ENCODE results near the gene C4BPB.
"Not testable (repeated sequence)": the region's sequence is repeated elsewhere in the genome, so short reads cannot be mapped to it uniquely, and the experiment has no call there.

C4BPB gene, protein sequence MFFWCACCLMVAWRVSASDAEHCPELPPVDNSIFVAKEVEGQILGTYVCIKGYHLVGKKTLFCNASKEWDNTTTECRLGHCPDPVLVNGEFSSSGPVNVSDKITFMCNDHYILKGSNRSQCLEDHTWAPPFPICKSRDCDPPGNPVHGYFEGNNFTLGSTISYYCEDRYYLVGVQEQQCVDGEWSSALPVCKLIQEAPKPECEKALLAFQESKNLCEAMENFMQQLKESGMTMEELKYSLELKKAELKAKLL

DNA sequence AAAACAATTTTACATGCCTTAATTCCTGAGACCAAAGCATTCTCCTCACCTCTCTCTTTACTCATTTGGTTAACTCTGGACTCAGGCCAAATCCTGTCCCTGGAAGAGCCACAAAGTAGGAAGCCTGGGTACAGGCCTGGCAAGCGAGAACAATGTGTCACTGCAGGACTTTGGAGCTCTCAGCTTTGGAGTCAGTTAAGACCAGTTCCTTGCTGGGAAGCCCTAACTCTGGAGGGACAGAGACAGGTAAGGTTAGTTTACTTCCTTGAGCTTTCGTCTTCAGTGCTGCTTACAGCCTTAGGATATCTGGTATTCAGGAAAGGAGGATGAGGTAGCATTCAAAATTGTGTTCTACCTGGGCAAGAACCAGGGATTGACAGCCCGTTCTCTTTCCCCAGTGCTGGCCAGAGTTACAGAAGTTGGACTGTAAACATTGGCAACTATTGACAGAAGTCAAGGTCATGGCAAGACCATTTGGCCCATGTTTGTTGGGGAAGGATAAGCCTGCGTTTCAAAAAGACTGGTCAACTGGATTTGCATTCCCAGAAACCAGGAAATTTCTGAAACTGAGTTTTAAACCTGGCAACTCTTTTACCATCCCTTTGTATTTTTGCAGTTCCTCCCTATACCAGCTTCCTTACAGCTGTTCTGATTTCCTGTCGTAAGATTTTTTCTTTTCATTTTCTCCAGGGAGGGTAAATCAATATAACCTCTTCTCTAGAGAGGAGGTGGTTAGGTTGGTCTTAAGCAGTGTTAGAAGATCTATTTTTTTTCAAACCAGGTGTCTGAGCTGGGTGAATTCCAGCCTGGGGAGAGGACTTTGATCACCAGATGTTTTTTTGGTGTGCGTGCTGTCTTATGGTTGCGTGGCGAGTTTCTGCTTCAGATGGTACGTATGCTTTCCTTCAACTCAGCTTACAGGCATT lies at the start of gene C4BPB:
TSS of gene C4BPB (plus strand) at position 160 of the 926 bp plus-strand sequence. CDS start at position 832, 672 bp downstream.
- H3K4me3 Mint-ChIP-seq, result peak within 1 kb of the TSS; percentile 76
- H3K27ac Mint-ChIP-seq, result peak within 1 kb of the TSS; percentile 74
- H3K36me3 Mint-ChIP-seq (ENCODE audit: low read depth), result no peaks in the 10 kb centered on the region
- H3K4me1 Mint-ChIP-seq, result peaks cover 29% of the 10 kb centered on the region
- H3K9me3 Mint-ChIP-seq, result no peaks in the 10 kb centered on the region
- peaks cover 2% of the 10 kb centered on the region for H3K27me3 Mint-ChIP-seq
- ATAC-seq (peak; percentile 33), DNase-seq (no peak)

DNA sequence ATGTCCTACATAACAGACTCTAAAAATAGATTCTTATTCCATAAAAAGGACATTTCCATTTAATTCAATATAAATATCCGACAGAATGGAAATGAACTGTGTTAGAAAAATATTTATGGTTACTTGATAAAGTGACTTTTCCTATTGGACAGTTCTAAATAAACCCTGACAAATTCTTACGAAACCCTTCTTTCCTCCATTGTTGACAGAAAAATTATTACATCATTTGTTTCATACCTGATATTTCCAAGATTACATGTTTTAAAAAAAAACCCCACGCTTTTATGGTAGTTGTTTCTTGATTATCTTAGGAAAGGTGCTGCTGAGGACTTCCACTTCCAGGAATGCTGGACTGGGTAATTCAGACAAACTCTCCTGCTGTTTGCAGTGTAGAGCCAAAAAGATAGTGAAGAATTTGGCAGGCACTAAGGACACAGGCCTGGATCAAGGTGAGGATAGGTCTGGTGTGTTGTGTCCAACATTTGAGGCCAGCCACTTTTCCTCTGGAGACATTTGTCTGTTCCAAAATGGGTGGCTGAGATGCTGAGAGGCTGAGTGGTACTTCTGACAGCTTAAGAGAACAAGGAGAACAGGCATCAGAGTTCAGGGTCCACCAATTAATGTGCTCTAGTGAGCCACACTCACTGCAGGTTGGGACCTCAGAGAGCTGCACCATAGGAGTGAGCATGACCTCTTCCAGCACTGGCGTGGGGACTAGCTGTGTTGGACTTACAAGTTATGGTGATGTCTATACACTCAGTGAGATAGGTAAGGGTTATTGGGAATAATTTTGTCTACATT lies 49.1 kb upstream of the C4BPB start:
- no peak overlapping the region for H3K4me3 Mint-ChIP-seq
- no peaks in the 10 kb centered on the region for H3K9me3 Mint-ChIP-seq
- H3K27me3 Mint-ChIP-seq, result peaks cover 9% of the 10 kb centered on the region
- ATAC-seq (no peak), DNase-seq (no peak)
- no peak overlapping the region for H3K27ac Mint-ChIP-seq
- peaks cover 19% of the 10 kb centered on the region for H3K4me1 Mint-ChIP-seq
- H3K36me3 Mint-ChIP-seq (ENCODE audit: low read depth), result peaks cover 5% of the 10 kb centered on the region

DNA sequence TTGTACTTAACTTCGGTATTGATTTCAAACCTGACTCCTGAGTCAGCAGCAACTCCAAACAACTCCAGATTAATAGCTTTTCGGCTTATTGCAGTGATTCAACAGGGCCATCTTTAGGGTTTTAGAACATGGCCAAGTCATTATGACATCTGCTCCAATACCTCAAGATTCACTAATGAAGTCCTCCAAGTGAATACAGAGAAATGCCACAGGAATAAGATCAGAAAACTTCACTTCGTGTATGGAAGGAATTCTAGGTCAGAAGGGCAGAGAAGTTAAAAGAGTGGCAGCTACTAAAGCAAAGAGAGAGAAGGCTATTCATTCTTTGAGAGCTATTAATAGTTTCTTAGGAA lies 48.5 kb upstream of the C4BPB start:
- no peaks in the 10 kb centered on the region for H3K9me3 Mint-ChIP-seq

DNA sequence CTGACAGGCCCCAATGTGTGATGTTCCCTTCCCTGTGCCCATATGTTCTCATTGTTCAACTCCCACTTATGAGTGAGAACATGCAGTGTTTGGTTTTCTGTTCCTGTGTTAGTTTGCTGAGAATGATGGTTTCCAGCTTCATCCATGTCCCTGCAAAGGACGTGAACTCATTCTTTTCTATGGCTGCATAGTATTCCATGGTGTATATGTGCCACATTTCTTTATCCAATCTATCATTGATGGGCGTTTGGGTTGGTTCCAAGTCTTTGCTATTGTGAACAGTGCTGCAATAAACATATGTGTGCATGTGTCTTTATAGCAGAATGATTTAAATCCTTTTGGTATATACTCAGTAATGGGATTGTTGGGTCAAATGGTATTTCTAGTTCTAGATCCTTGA lies 47.3 kb upstream of the C4BPB start:
- H3K4me3 Mint-ChIP-seq, H3K27me3 Mint-ChIP-seq, ATAC-seq, DNase-seq, H3K9me3 Mint-ChIP-seq, H3K27ac Mint-ChIP-seq: not testable (repeated sequence)
- Mint-ChIP-seq H3K4me1 (peaks cover 36% of the 10 kb centered on the region), H3K36me3 (ENCODE audit: low read depth) (peaks cover 20% of the 10 kb centered on the region)

More for the DNA sequence above, 48.5 kb upstream of the C4BPB start:
- H3K4me1 Mint-ChIP-seq, result peaks cover 25% of the 10 kb centered on the region
- H3K27ac Mint-ChIP-seq, result no peak overlapping the region
- DNase-seq (no peak), ATAC-seq (no peak)
- peaks cover 3% of the 10 kb centered on the region for H3K27me3 Mint-ChIP-seq
- H3K4me3 Mint-ChIP-seq, result no peak overlapping the region
- H3K36me3 Mint-ChIP-seq (ENCODE audit: low read depth), result peaks cover 11% of the 10 kb centered on the region

DNA sequence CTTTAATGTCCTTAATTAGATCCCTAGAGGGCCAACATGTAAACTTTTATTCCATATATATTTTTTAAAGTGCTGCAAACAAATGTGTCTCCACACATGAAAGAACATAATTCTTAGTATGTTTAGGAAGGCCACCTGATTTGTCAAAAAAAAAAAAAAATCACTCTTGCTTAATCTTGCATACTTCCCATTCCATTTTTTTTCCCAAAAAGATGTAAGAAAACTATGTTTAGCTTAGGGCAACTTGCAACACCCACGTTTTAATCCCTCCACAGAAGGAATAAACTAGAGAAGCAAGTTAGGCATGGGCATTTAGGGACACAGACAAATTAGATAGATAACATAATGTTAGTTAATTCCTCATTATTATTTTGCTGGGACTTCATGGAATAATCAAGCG lies 43.2 kb upstream of the C4BPB start:
- Mint-ChIP-seq H3K36me3 (ENCODE audit: low read depth) (peaks cover 45% of the 10 kb centered on the region), H3K4me1 (peaks cover 72% of the 10 kb centered on the region), H3K9me3 (no peaks in the 10 kb centered on the region), H3K27ac (no peak overlapping the region), H3K4me3 (no peak overlapping the region), H3K27me3 (no peaks in the 10 kb centered on the region)
- no peak for ATAC-seq
- no peak for DNase-seq

DNA sequence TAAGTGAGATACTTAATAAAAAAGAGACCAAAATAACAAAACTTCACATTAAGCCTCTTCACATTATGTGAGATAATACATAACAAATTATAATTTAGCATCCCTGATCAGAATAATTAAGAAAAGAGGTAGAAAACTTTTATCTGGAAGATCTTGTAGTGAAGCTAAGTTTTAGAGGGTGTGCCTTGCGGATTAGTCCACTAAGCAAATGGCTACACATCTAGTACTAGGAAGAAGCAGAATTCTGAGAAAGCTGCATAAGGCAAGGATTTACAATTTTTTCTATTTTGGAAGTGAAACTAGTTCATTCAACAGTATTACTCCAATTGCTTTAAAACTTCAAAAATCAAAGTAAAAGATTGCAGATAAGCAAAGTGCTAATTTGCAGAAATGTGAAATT lies 41.2 kb upstream of the C4BPB start:
- no peaks in the 10 kb centered on the region for H3K9me3 Mint-ChIP-seq
- H3K27ac Mint-ChIP-seq, result no peak overlapping the region
- DNase-seq (no peak), ATAC-seq (no peak)
- H3K4me3 Mint-ChIP-seq, result no peak overlapping the region
- no peaks in the 10 kb centered on the region for H3K27me3 Mint-ChIP-seq
- H3K36me3 Mint-ChIP-seq (ENCODE audit: low read depth), result peaks cover 44% of the 10 kb centered on the region
- H3K4me1 Mint-ChIP-seq, result peaks cover 87% of the 10 kb centered on the region

DNA sequence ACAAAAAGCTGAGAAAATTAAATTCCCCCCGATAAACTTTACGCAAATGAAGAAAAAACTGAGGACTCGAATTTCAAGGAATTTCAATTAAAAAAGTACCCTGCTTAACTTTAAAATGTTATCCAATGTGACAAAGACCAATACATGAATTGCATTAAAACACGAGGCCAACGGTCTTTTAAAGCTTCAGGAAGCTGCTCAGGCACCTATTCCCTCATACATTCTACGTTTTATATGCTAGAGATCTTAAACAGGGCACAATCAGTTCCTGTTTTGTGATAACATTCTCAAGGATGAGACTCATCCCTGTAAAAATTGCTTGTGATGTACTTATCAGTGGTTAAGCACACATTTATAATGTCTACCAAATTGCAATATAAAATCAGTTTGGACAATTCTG lies 40.6 kb upstream of the C4BPB start:
- ATAC-seq, result no peak
- Mint-ChIP-seq H3K27ac (no peak overlapping the region), H3K4me1 (peaks cover 87% of the 10 kb centered on the region), H3K27me3 (no peaks in the 10 kb centered on the region), H3K36me3 (ENCODE audit: low read depth) (peaks cover 44% of the 10 kb centered on the region), H3K4me3 (no peak overlapping the region), H3K9me3 (no peaks in the 10 kb centered on the region)
- no peak for DNase-seq

DNA sequence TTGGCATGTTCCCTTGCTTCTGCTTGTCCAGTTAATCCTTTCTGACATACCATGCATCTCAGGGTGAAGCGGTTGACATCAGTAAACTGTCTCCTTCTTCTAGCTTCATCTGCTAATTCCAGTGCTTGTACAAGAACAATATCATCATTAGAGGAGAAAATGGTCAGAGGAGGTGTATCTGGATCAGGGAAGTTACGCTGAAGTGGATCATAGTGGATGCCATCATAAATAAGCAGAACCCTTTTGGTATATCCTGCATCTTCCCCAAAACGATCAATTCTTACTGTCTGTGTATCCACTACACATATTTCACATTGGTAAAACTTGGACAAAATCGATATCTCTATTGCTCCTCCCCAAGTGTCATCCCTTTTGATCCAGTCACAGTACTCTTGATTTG lies 39.6 kb upstream of the C4BPB start:
- Mint-ChIP-seq H3K4me1 (peaks cover 85% of the 10 kb centered on the region), H3K27me3 (peaks cover 2% of the 10 kb centered on the region), H3K36me3 (ENCODE audit: low read depth) (peaks cover 40% of the 10 kb centered on the region), H3K27ac (no peak overlapping the region), H3K4me3 (no peak overlapping the region), H3K9me3 (no peaks in the 10 kb centered on the region)
- no peak for DNase-seq
- no peak for ATAC-seq

DNA sequence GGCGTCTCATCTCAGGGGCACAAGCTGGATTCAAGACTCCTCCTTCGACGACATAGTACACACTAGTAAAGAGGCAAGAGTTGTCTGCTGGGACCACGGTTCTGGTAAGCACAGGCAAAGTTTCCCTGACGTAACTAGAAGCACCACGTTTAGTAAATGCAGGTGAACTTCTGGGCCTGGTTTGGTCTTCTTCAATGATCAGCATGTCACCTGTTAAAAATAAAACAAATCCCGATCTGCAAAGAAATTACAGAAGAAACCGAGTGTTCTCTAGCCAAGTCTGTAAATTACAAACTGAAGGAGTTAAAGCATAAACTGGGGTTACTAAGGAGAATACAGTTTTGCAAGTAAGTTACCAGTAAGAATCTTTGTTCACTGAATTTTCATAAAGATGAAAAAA lies 39.1 kb upstream of the C4BPB start:
- peaks cover 40% of the 10 kb centered on the region for H3K36me3 Mint-ChIP-seq (ENCODE audit: low read depth)
- H3K4me1 Mint-ChIP-seq, result peaks cover 83% of the 10 kb centered on the region
- no peak overlapping the region for H3K27ac Mint-ChIP-seq
- DNase-seq (no peak), ATAC-seq (no peak)
- no peaks in the 10 kb centered on the region for H3K9me3 Mint-ChIP-seq
- peaks cover 2% of the 10 kb centered on the region for H3K27me3 Mint-ChIP-seq
- peak overlapping the region; percentile 100 for H3K4me3 Mint-ChIP-seq

DNA sequence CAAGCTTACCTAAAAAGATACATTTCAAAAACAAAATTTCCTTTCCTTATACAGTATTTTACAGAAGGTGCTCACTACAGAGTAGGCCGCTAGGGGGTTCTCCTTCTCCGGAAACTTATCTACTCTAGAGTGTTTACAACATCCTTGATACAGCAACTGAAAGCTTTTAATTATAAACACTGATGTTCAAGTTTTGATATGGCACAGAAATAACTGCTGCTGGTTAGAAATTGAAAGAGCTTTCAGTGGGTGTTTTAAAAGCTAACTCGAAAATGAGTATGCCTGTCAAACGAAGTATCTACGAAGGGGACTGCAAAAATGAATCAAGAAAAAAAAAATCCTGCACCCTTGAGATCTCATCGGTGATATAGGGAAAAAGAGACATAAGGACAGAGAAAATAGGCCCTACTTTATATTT lies 38.7 kb upstream of the C4BPB start:
- ATAC-seq (peak; percentile 29), DNase-seq (peak; percentile 46)
- Mint-ChIP-seq H3K27me3 (peaks cover 2% of the 10 kb centered on the region), H3K27ac (peak overlapping the region; percentile 96), H3K4me3 (peak overlapping the region; percentile 100), H3K9me3 (no peaks in the 10 kb centered on the region), H3K36me3 (ENCODE audit: low read depth) (peaks cover 36% of the 10 kb centered on the region), H3K4me1 (peaks cover 79% of the 10 kb centered on the region)

DNA sequence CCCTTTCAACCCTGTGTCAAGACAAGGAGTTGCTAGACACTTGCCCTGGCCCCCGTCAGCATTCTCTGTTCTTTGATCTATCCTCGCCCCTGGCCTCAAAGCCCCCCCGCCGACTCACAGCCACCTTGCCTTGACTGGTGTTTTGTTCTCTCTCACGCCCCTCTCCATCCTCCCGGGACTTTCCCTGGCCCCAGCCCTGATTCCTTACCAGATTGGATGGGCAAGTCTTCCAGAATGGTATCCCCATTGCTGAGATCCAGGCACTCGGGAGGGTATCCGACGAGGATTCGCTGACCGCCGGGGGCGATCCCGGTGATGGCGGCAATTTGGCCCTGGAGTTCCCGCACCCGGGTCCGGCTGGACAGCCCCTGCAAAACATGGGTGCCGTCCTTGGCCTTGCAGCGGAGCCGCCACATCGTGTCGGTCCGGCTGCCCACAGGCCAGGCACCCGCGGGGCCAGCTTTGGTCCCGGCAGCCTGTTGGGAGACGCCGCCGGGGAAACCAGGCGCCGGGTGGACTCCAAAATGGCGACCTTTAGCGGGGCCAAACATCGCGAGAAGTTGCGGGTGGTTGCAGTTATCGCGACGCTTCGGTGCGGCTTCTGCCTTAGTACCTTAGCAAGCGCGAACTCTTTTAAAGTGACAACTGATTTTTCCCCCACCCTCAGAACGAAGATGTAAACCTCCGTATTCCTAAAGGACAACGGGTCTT lies 38.0 kb upstream of the C4BPB start:
- no peaks in the 10 kb centered on the region for H3K9me3 Mint-ChIP-seq
- peaks cover 30% of the 10 kb centered on the region for H3K36me3 Mint-ChIP-seq (ENCODE audit: low read depth)
- H3K4me1 Mint-ChIP-seq, result peaks cover 72% of the 10 kb centered on the region
- H3K27me3 Mint-ChIP-seq, result peaks cover 2% of the 10 kb centered on the region
- peak; percentile 53 for ATAC-seq
- peak overlapping the region; percentile 96 for H3K27ac Mint-ChIP-seq
- DNase-seq, result peak; percentile 89
- peak overlapping the region; percentile 100 for H3K4me3 Mint-ChIP-seq

DNA sequence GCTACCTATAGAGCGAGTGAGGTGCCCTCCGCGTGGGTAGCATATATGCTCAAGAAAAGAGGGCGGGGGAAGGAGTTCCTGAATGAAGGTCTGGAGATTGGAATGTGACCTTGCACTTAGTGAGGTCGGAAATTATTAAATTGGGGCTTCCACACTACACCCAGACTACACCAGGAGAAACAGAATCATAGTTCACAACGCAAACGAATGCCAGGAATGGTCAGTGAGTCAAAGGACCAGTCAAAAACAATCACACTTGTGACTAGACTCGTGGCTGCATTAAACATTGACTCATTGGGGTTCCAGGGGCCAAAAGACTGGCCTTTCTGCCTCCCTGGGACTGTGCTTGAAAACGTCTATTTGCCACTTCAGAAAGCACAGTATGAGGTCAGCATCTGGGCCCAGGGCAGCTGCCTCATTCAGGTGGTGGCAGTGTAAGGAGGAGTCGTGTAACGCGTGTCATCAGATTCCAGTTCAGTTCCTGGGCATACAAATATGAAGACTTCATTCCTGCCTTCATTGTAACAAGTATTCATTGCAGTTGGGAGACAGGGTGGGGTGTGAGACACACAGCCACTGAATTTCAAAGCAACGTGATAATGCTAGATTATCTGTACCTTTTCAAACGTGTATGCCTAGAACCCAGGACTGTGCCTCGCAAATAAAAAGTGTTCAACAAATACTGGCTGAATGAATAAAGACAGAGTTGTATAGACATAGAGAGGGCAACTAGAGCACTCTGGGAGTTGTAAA lies 37.3 kb upstream of the C4BPB start, which contains the start of gene YOD1:
TSS of gene YOD1 (minus strand) at position 18 of the 753 bp plus-strand sequence. CDS start 178 bp downstream, outside the sequence.
- H3K36me3 Mint-ChIP-seq (ENCODE audit: low read depth), result peaks cover 26% of the 10 kb centered on the region
- H3K4me1 Mint-ChIP-seq, result peaks cover 66% of the 10 kb centered on the region
- peak within 1 kb of the TSS; percentile 96 for H3K27ac Mint-ChIP-seq
- no peaks in the 10 kb centered on the region for H3K9me3 Mint-ChIP-seq
- peak within 1 kb of the TSS; percentile 100 for H3K4me3 Mint-ChIP-seq
- ATAC-seq (peak; percentile 35), DNase-seq (no peak)
- peaks cover 2% of the 10 kb centered on the region for H3K27me3 Mint-ChIP-seq
